Measurements from ENCODE around the gene LZTR1.

The LZTR1 gene

DNA sequence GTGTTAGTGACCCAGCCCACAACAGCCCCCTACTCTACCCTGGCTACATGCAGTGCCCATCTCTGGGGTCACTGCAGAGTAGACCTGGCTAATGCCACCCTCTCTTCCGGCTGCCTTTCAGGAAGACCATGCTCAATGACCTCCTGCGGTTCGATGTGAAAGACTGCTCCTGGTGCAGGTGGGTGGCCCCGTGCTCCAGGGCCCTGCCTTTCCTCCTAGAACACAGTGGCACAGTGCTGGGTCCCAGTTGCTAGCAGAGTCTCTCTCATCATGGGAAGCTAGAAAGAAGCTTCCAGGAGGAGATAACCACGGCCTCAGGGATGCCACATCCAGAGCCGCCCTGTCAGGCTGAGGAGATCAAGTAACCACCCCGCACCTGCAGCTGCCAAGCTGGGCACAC is 3.6 kb downstream of the LZTR1 start:
- no peak overlapping the region for H3K4me2 ChIP-seq (ENCODE audit: low read length)
- peaks cover 14% of the 10 kb centered on the region for H3K4me1 ChIP-seq (ENCODE audit: low read length)
- H3K36me3 ChIP-seq (replicated peaks; ENCODE audit: low read depth, low read length) = peaks cover 27% of the 10 kb centered on the region
- H2AFZ ChIP-seq (ENCODE audit: low read depth, low read length) = no peak overlapping the region
- H3K9ac ChIP-seq (ENCODE audit: low read length) = no peak overlapping the region
- TF ChIP-seq, protein P1, sequence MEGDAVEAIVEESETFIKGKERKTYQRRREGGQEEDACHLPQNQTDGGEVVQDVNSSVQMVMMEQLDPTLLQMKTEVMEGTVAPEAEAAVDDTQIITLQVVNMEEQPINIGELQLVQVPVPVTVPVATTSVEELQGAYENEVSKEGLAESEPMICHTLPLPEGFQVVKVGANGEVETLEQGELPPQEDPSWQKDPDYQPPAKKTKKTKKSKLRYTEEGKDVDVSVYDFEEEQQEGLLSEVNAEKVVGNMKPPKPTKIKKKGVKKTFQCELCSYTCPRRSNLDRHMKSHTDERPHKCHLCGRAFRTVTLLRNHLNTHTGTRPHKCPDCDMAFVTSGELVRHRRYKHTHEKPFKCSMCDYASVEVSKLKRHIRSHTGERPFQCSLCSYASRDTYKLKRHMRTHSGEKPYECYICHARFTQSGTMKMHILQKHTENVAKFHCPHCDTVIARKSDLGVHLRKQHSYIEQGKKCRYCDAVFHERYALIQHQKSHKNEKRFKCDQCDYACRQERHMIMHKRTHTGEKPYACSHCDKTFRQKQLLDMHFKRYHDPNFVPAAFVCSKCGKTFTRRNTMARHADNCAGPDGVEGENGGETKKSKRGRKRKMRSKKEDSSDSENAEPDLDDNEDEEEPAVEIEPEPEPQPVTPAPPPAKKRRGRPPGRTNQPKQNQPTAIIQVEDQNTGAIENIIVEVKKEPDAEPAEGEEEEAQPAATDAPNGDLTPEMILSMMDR (IDR thresholded peaks at IDR 0.05; ENCODE audit: low read depth, low read length) = no peak
- TF ChIP-seq EZH2phosphoT487 (IDR thresholded peaks at IDR 0.05; ENCODE audit: low read depth) = no peak
- H4K20me1 ChIP-seq (ENCODE audit: insufficient read depth, low read length) = no peaks in the 10 kb centered on the region
- H3K9me3 ChIP-seq (ENCODE audit: insufficient read depth, low read length) = no peaks in the 10 kb centered on the region
- no peak overlapping the region for H3K4me3 ChIP-seq (ENCODE audit: low read length)
- no peaks in the 10 kb centered on the region for H3K27me3 ChIP-seq (ENCODE audit: low read depth, low read length)
- H3K27ac ChIP-seq (ENCODE audit: low read length) = no peak overlapping the region
- H3K79me2 ChIP-seq (ENCODE audit: low read length) = peaks cover 20% of the 10 kb centered on the region

DNA sequence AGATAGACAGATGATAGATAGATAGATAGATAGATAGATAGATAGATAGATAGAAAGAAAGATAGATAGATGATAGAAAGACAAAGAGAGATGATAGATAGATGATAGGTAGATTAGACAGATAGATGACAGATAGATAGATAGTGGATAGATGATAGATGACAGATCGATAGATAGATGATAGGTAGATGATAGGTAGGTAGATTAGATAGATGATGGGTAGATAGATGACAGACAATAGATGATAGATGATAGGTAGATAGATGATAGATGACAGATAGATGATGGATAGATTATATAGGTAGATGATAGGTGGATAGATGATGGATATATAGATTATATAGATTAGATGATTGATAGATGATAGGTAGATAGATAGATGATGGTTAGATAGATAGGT is 4.3 kb downstream of the LZTR1 start:
- Histone ChIP-seq H3K79me2 (ENCODE audit: low read length) (peaks cover 16% of the 10 kb centered on the region), H3K9ac (ENCODE audit: low read length) (no peak overlapping the region), H3K27ac (ENCODE audit: low read length) (no peak overlapping the region), H3K4me1 (ENCODE audit: low read length) (peaks cover 8% of the 10 kb centered on the region), H4K20me1 (ENCODE audit: insufficient read depth, low read length) (no peaks in the 10 kb centered on the region), H3K4me3 (ENCODE audit: low read length) (no peak overlapping the region), H3K36me3 (replicated peaks; ENCODE audit: low read depth, low read length) (peaks cover 29% of the 10 kb centered on the region), H3K4me2 (ENCODE audit: low read length) (no peak overlapping the region), H3K9me3 (ENCODE audit: insufficient read depth, low read length) (no peaks in the 10 kb centered on the region), H3K27me3 (ENCODE audit: low read depth, low read length) (no peaks in the 10 kb centered on the region), H2AFZ (ENCODE audit: low read depth, low read length) (no peak overlapping the region)
- no peak for TF ChIP-seq EZH2phosphoT487 (IDR thresholded peaks at IDR 0.05; ENCODE audit: low read depth)
- TF ChIP-seq, protein P1 (IDR thresholded peaks at IDR 0.05; ENCODE audit: low read depth, low read length) = no peak

DNA sequence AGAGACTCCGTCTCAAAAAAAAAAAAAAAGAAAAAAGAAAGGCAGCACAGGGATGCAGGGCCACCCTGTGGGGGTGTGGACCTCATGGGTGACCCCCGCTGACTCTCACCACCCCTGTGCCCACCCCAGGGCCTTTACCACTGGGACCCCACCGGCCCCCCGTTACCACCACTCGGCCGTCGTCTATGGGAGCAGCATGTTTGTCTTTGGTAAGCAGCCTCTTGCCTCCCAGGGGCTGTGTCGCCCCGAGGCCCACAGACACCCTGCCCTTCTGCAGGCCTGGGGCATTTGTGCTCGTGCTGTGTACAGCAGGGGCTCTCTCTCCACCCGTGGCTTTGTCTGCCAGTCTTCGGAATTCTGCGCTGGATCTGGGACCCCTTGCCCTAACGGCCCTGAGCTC is 5.3 kb downstream of the LZTR1 start:
- Histone ChIP-seq H3K9ac (ENCODE audit: low read length) (no peak overlapping the region), H3K27ac (ENCODE audit: low read length) (no peak overlapping the region), H3K4me3 (ENCODE audit: low read length) (no peak overlapping the region), H3K27me3 (ENCODE audit: low read depth, low read length) (no peaks in the 10 kb centered on the region), H3K4me2 (ENCODE audit: low read length) (no peak overlapping the region), H2AFZ (ENCODE audit: low read depth, low read length) (no peak overlapping the region), H3K36me3 (replicated peaks; ENCODE audit: low read depth, low read length) (peaks cover 36% of the 10 kb centered on the region), H4K20me1 (ENCODE audit: insufficient read depth, low read length) (no peaks in the 10 kb centered on the region), H3K9me3 (ENCODE audit: insufficient read depth, low read length) (no peaks in the 10 kb centered on the region), H3K4me1 (ENCODE audit: low read length) (peaks cover 8% of the 10 kb centered on the region), H3K79me2 (ENCODE audit: low read length) (peaks cover 11% of the 10 kb centered on the region)
- TF ChIP-seq EZH2phosphoT487 (IDR thresholded peaks at IDR 0.05; ENCODE audit: low read depth) = no peak
- TF ChIP-seq, protein P1 (IDR thresholded peaks at IDR 0.05; ENCODE audit: low read depth, low read length) = no peak

DNA sequence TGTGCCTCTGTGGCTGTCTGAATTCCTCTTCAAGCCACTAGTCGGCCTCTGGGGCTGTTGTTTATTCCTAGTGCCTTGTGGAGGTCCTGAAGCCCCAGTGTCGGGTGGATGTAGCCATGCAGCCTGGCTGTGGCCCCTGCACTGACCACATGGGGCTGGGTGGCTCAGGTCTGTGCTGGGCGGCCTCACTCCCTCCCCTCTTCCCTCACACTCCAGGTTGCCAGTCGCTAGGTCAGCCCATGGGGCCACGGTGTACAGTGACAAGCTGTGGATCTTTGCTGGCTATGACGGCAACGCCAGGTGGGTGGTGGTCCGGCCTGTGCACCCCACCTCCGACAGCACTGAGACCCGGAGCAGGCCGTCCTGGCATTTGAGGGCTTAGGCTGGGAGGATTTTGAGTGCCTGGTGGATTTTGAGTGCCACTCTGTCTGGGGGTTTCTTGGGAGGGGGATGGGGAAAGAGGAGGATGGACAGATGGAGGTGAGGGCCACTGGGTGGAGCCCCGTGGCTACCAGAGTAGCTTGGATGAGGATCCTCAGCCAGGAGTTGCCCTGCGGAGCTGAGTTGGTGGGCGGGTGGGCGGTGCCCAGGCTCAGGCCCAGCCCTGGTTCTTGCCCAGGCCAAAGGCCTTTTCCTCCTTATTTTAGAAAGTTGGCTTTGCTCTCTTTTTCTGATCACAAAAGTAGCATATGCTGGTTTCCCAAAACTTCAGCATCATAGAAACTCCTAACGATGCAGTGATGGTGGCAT is 6.7 kb downstream of the LZTR1 start:
- no peaks in the 10 kb centered on the region for H3K4me1 ChIP-seq (ENCODE audit: low read length)
- H3K4me3 ChIP-seq (ENCODE audit: low read length) = no peak overlapping the region
- H3K9ac ChIP-seq (ENCODE audit: low read length) = no peak overlapping the region
- H2AFZ ChIP-seq (ENCODE audit: low read depth, low read length) = no peak overlapping the region
- H3K9me3 ChIP-seq (ENCODE audit: insufficient read depth, low read length) = no peaks in the 10 kb centered on the region
- TF ChIP-seq, protein P1 (IDR thresholded peaks at IDR 0.05; ENCODE audit: low read depth, low read length) = no peak
- TF ChIP-seq EZH2phosphoT487 (IDR thresholded peaks at IDR 0.05; ENCODE audit: low read depth) = no peak
- H3K36me3 ChIP-seq (replicated peaks; ENCODE audit: low read depth, low read length) = peaks cover 37% of the 10 kb centered on the region
- H3K27ac ChIP-seq (ENCODE audit: low read length) = no peak overlapping the region
- no peaks in the 10 kb centered on the region for H4K20me1 ChIP-seq (ENCODE audit: insufficient read depth, low read length)
- H3K4me2 ChIP-seq (ENCODE audit: low read length) = no peak overlapping the region
- H3K27me3 ChIP-seq (ENCODE audit: low read depth, low read length) = no peaks in the 10 kb centered on the region
- no peaks in the 10 kb centered on the region for H3K79me2 ChIP-seq (ENCODE audit: low read length)
